ENCODE results near the gene PRICKLE1. TPM values are rescaled to one million over a fixed set of nuclear protein-coding genes. Genes with fewer than 3 reads are reported as not detected.

PRICKLE1 gene
- total and polyA plus RNA-seq, 2 of the 13 experiments (the other 11 are each of a cell fraction or from before 2014, with no cell fraction given), result not detected

GRCh38 chr12:42546709-42547108 is 42.8 kb downstream of the PRICKLE1 start:
- Histone ChIP-seq H3K9ac (ENCODE audit: insufficient read depth, low read depth, low read length) (no peak overlapping the region), H3K36me3 (replicated peaks in 1 of 2; ENCODE audit: control insufficient read depth in 1 of 2, insufficient read depth in 2 of 2, low read length in 2 of 2) (no peaks in the 10 kb centered on the region), H4K20me1 (ENCODE audit: insufficient read depth, low read length) (no peaks in the 10 kb centered on the region), H3K4me3 (replicated peaks in 1 of 3; ENCODE audit: insufficient read depth in 1 of 3, low read depth in 2 of 3, low read length in 3 of 3) (no peak overlapping the region), H3K4me2 (ENCODE audit: low read depth, low read length) (no peak overlapping the region), H3K4me1 (ENCODE audit: insufficient read depth, low read length) (peaks cover 16% of the 10 kb centered on the region; the same call in 1 of the 2 replicates), H2AFZ (ENCODE audit: low read length) (no peak overlapping the region), H3K79me2 (ENCODE audit: insufficient read depth, low read length) (no peaks in the 10 kb centered on the region), H3K27ac (ENCODE audit: extremely low read length, insufficient read depth, low read length) (no peak overlapping the region), H3K27me3 (ENCODE audit: control insufficient read depth in 1 of 2, insufficient read depth in 2 of 2, low read length in 2 of 2) (0 out of 5 replicates have a peak, but pooled peaks cover 0 to 7% of the 10 kb centered on the region in 2 experiments), H3K9me3 (ENCODE audit: low read length) (no peaks in the 10 kb centered on the region)
- ATAC-seq (no peak), FAIRE-seq (no peak), DNase-seq (ENCODE audit: low spot score) (no peak)
- intact Hi-C loops (cut with micrococcal nuclease; ENCODE audit: unreplicated experiment), result no loop called here
- no TSS peak for BruUV-seq (replicated peaks)
- POLR2A ChIA-PET, result no interaction called here
- 0% methylated on average over 2 of the region's 2 CpGs for WGBS (ENCODE audit: low lambda C conversion rate)
- CTCF ChIA-PET (ENCODE audit: low intra/inter-chr PET ratio, low total read pairs), result no interaction called here
- TF ChIP-seq CBX2 (IDR thresholded peaks at IDR 0.05; ENCODE audit: low read depth, low read length), result no peak
- TF ChIP-seq CBX2 (CRISPR knock-in tag; IDR thresholded peaks at IDR 0.05; ENCODE audit: low read depth), result no peak
- no peak for TF ChIP-seq DNMT3B (CRISPR knock-in tag; conservative IDR thresholded peaks at IDR 0.05)
- in situ Hi-C loops (cut with HindIII; ENCODE audit: extremely low pct_ligation_motif_present, low pct_unique_long_range_greater_than_20kb), result no loop called here

GRCh38 chr12:42541965-42542364 is 47.6 kb downstream of the PRICKLE1 start:
- Histone ChIP-seq H3K4me2 (ENCODE audit: low read depth, low read length) (no peak overlapping the region), H3K4me1 (ENCODE audit: insufficient read depth, low read length) (no peaks in the 10 kb centered on the region), H3K27me3 (ENCODE audit: control insufficient read depth in 1 of 2, insufficient read depth in 2 of 2, low read length in 2 of 2) (no peaks in the 10 kb centered on the region), H3K36me3 (replicated peaks in 1 of 2; ENCODE audit: control insufficient read depth in 1 of 2, insufficient read depth in 2 of 2, low read length in 2 of 2) (no peaks in the 10 kb centered on the region), H3K4me3 (replicated peaks in 1 of 3; ENCODE audit: insufficient read depth in 1 of 3, low read depth in 2 of 3, low read length in 3 of 3) (no peak overlapping the region), H3K9me3 (ENCODE audit: low read length) (no peaks in the 10 kb centered on the region), H2AFZ (ENCODE audit: low read length) (no peak overlapping the region), H3K79me2 (ENCODE audit: insufficient read depth, low read length) (no peaks in the 10 kb centered on the region), H3K9ac (ENCODE audit: insufficient read depth, low read depth, low read length) (no peak overlapping the region), H3K27ac (ENCODE audit: extremely low read length, insufficient read depth, low read length) (no peak overlapping the region), H4K20me1 (ENCODE audit: insufficient read depth, low read length) (no peaks in the 10 kb centered on the region)
- no TSS peak for BruUV-seq (replicated peaks)
- POLR2A ChIA-PET, result no interaction called here
- FAIRE-seq, result no peak
- CTCF ChIA-PET (ENCODE audit: low intra/inter-chr PET ratio, low total read pairs), result no interaction called here
- ATAC-seq, result no peak
- intact Hi-C loops (cut with micrococcal nuclease; ENCODE audit: unreplicated experiment) (no loop called here), in situ Hi-C loops (cut with HindIII; ENCODE audit: extremely low pct_ligation_motif_present, low pct_unique_long_range_greater_than_20kb) (no loop called here)
- WGBS (ENCODE audit: low lambda C conversion rate), result 2% methylated on average over 2 of the region's 2 CpGs
- no peak for DNase-seq (ENCODE audit: low spot score)
- TF ChIP-seq ZSCAN20 (CRISPR knock-in tag; IDR thresholded peaks at IDR 0.05; ENCODE audit: borderline replicate concordance) (no peak), JUND (CRISPR knock-in tag; IDR thresholded peaks at IDR 0.05) (no peak), ZEB1 (IDR thresholded peaks at IDR 0.05; ENCODE audit: insufficient replicate concordance, low read depth) (no peak), ZHX2 (IDR thresholded peaks at IDR 0.05; ENCODE audit: low read depth) (no peak), ZHX2 (CRISPR knock-in tag; IDR thresholded peaks at IDR 0.05; ENCODE audit: borderline replicate concordance) (no peak), BCLAF1 (IDR thresholded peaks at IDR 0.05) (no peak), SNRNP70 (IDR thresholded peaks at IDR 0.05; ENCODE audit: low read depth, low read length) (no peak), TARDBP (CRISPR knock-in tag; IDR thresholded peaks at IDR 0.05) (no peak)
